Spleen (tissue), 11 donors: ENCODE measurements around the gene GIGYF2. TPM values are rescaled to one million over a fixed set of nuclear protein-coding genes. Genes with fewer than 3 reads are reported as not detected.

Experiments
- DNase-seq: peaks from one replicate; pipeline ENCODE4 v3.0.0-alpha.2; 2020
- H3K27ac ChIP-seq, 8 donors: fragments of 200-600 bp; sonication (generic) in 7 of 8; 1 replicate in 4 of 8; 2 replicates in 4 of 8; pipeline versions ENCODE4 v1.5.0 to v1.8.0; 2016 to 2021; ENCODE audit warnings: inconsistent platforms in 4 of 8, mild to moderate bottlenecking in 4 of 8, moderate library complexity in 1 of 8
- H3K27me3 ChIP-seq, 7 donors: fragments of 200-600 bp; sonication (generic) in 6 of 7; replicated peaks in 1 of 7; 1 replicate in 4 of 7; 2 replicates in 3 of 7; pipeline versions ENCODE4 v1.5.0 to v1.8.0; 2016 to 2021; ENCODE audit warnings: inconsistent platforms in 3 of 7, mild to moderate bottlenecking in 1 of 7
- H3K36me3 ChIP-seq, 6 donors: fragments of 200-600 bp; sonication (generic) in 5 of 6; 1 replicate in 4 of 6; 2 replicates in 2 of 6; pipeline versions ENCODE4 v1.5.0 to v1.8.0; 2016 to 2021; ENCODE audit warnings: inconsistent platforms in 2 of 6
- H3K4me1 ChIP-seq, 6 donors: fragments of 200-600 bp; sonication (generic) in 5 of 6; 1 replicate in 3 of 6; 2 replicates in 3 of 6; pipeline versions ENCODE4 v1.5.0 to v1.8.0; 2016 to 2021; ENCODE audit warnings: inconsistent platforms in 3 of 6
- H3K4me3 ChIP-seq, 8 donors: fragments of 200-600 bp; sonication (generic) in 7 of 8; 1 replicate in 4 of 8; 2 replicates in 4 of 8; pipeline versions ENCODE4 v1.5.0 to v1.8.0; 2016 to 2021; ENCODE audit warnings: inconsistent platforms in 4 of 8, mild to moderate bottlenecking in 4 of 8, moderate library complexity in 2 of 8
- H3K9me3 ChIP-seq, 8 donors: fragments of 200-600 bp; sonication (generic) in 7 of 8; 1 replicate in 4 of 8; 2 replicates in 4 of 8; pipeline versions ENCODE4 v1.5.0 to v1.8.0; 2016 to 2021; ENCODE audit warnings: inconsistent platforms in 4 of 8
- CTCF ChIP-seq, 11 experiments: fragments of 200-600 bp in 7 of 11; fragments of 450-650 bp in 4 of 11; sonication (generic) in 4 of 11; IDR thresholded peaks in 8 of 11; conservative IDR thresholded peaks in 3 of 11; 1 replicate in 7 of 11; 2 replicates in 4 of 11; pipeline versions ENCODE4 v1.4.0 to v1.8.0; 2016 to 2021; ENCODE audit warnings: antibody characterized with exemption in 11 of 11, inconsistent platforms in 4 of 11, mild to moderate bottlenecking in 1 of 11
- POLR2A ChIP-seq, 3 donors: fragments of 450-650 bp; IDR thresholded peaks; one replicate each; pipeline ENCODE4 v1.5.1; 2017; ENCODE audit warnings: antibody characterized with exemption in 3 of 3, mild to moderate bottlenecking in 1 of 3
- POLR2AphosphoS5 ChIP-seq, 3 donors: sonication (generic); formaldehyde crosslinking; IDR thresholded peaks; one replicate each; pipeline ENCODE4 v1.5.1; 2017; ENCODE audit warnings: antibody characterized with exemption in 3 of 3
- WGBS, 5 donors: extraction: QIAGEN DNeasy Blood & Tissue Kit in 3 of 5; methylation state at CpG; one replicate each; pipeline versions ENCODE4 v1.1.5 to v1.1.7; 2013 to 2018; 5-methylcytosine and 5-hydroxymethylcytosine counted together
- intact Hi-C: fragments of 100-400 bp; cut with DNase I; formaldehyde crosslinking; loops from one replicate; pipeline ENCODE4 v1.15.0; 2023; ENCODE audit warnings: low total_unique reads
- polyA plus RNA-seq, 3 donors: library from polyadenylated mRNA; stranded (reverse); fragments of 200-250 nt; gene quantifications; one replicate each; pipeline ENCODE4 v1.2.1, GENCODE V29; 2013
- total RNA-seq, 7 donors: library from RNA; depleted of rRNA in 3 of 7; stranded (reverse); fragments of >200 nt in 3 of 7; fragmentation: NEBNext Ultra II Directional in 4 of 7; extraction: Animal tissue kit (Norgen Biotek cat#: 25700) in 4 of 7; gene quantifications; one replicate each; pipeline versions ENCODE4 v1.1.0 to v1.2.1, GENCODE V29; 2016 to 2021
- donor health status: healthy with polysubstance abuse.
- donor health status: DM: no; HTN: no; CAD: no; lungs with moderate emphysema.
- donor health status: DM: no; HTN: no; CAD: no.
- donor health status: Bipolar disorder and iron deficiency.
- donor health status: healthy.
- donor health status: DM: no; HTN: no; CAD: no.
- donor health status: DM: yes; HTN: yes; CAD: no.

GIGYF2 gene
- total and polyA plus RNA-seq, 10 donors, result 7.3 to 116 (median 97.2) TPM

GRCh38 chr2:232795920-232796319 is 98.8 kb downstream of the GIGYF2 start:
- TF ChIP-seq POLR2A (IDR thresholded peaks at IDR 0.05), result no peak
- no peak for TF ChIP-seq POLR2AphosphoS5 (IDR thresholded peaks at IDR 0.05)
- no peak for TF ChIP-seq CTCF (IDR thresholded peaks at IDR 0.05 in 8 of 11, conservative IDR thresholded peaks at IDR 0.05 in 3 of 11)
- intact Hi-C loops, result no loop called here

DNA sequence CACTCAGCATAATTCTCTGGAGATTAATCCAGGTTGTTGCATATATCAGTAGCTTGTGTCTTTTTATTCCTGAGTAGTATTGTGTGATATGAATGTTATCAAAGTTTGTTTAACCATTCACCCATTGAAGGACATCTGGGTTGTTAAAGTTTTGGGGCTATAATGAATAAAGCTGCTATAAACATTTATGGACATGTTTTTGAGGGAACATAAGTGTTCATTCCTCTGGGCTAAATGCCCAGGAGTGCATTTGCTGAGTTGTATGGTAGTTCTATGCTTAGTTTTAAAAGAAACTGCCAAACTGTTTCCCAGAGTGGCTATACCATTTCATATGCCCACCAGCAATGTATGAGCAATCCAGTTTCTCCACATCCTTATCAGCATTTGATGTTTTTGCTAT is 101.1 kb downstream of the GIGYF2 start:
- Histone ChIP-seq H3K4me1 (no peaks in the 10 kb centered on the region), H3K27ac (no peak overlapping the region), H3K9me3 (peaks cover 0 to 24% (median 18%) of the 10 kb centered on the region in 8 donors), H3K27me3 (no peaks in the 10 kb centered on the region), H3K4me3 (no peak overlapping the region), H3K36me3 (peaks cover 0 to 98% (median 59%) of the 10 kb centered on the region in 6 donors)
- DNase-seq, result no peak
- TF ChIP-seq POLR2A (IDR thresholded peaks at IDR 0.05), result no peak
- no peak for TF ChIP-seq POLR2AphosphoS5 (IDR thresholded peaks at IDR 0.05)
- TF ChIP-seq CTCF (IDR thresholded peaks at IDR 0.05 in 8 of 11, conservative IDR thresholded peaks at IDR 0.05 in 3 of 11), result no peak
- intact Hi-C loops, result no loop called here

More at GRCh38 chr2:232795920-232796319, 98.8 kb downstream of the GIGYF2 start:
- 76 to 94% (median 85%) methylated on average over 1 of the region's 1 CpG for WGBS, 5 donors
- Histone ChIP-seq H3K4me1 (no peaks in the 10 kb centered on the region), H3K27me3 (no peaks in the 10 kb centered on the region), H3K36me3 (peaks cover 0 to 98% (median 70%) of the 10 kb centered on the region in 6 donors), H3K27ac (no peak overlapping the region), H3K4me3 (no peak overlapping the region), H3K9me3 (peaks cover 0 to 3% (median 0%) of the 10 kb centered on the region in 8 donors)
- DNase-seq, result no peak

GRCh38 chr2:232800166-232800565 is 103.0 kb downstream of the GIGYF2 start:
- H3K36me3 ChIP-seq, result peaks cover 0 to 93% (median 40%) of the 10 kb centered on the region in 6 donors
- TF ChIP-seq POLR2AphosphoS5 (IDR thresholded peaks at IDR 0.05) (no peak), CTCF (IDR thresholded peaks at IDR 0.05 in 8 of 11, conservative IDR thresholded peaks at IDR 0.05 in 3 of 11) (no peak), POLR2A (IDR thresholded peaks at IDR 0.05) (no peak)
- H3K9me3 ChIP-seq, result peaks cover 0 to 24% (median 18%) of the 10 kb centered on the region in 8 donors
- H3K4me3 ChIP-seq, result no peak overlapping the region
- no peaks in the 10 kb centered on the region for H3K27me3 ChIP-seq
- DNase-seq, result no peak
- WGBS, 5 donors, result 75 to 95% (median 85%) methylated on average over 2 of the region's 2 CpGs
- H3K27ac ChIP-seq, result no peak overlapping the region
- intact Hi-C loops, result no loop called here
- H3K4me1 ChIP-seq, result no peaks in the 10 kb centered on the region

DNA sequence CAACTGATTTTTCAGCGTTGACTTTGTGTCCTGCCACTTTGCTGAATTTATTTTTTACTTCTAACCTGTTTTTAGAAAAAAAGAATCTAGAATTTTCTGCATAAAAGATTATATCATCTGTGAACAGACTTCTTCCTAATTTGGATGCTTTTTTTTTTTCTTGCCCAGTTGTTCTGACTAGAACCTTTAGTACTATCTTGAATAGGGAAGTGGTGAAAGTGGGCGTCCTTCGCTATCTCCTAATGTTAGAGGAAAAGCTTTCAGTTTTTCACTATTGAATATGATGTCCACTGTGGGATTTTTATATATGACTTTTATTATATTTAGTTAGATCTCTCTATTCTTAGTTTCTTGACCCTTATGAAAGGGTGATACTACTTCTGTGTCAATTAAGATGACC is 105.0 kb downstream of the GIGYF2 start:
- WGBS, 5 donors, result 75 to 93% (median 89%) methylated on average over 3 of the region's 3 CpGs
- H3K27me3 ChIP-seq, result no peaks in the 10 kb centered on the region

More for the DNA sequence above, 105.0 kb downstream of the GIGYF2 start:
- no peak for DNase-seq
- Histone ChIP-seq H3K27ac (no peak overlapping the region), H3K4me1 (no peaks in the 10 kb centered on the region), H3K4me3 (no peak overlapping the region), H3K9me3 (peaks cover 0 to 24% (median 18%) of the 10 kb centered on the region in 8 donors), H3K36me3 (peaks cover 0 to 93% (median 33%) of the 10 kb centered on the region in 6 donors)
- intact Hi-C loops, result no loop called here
- TF ChIP-seq POLR2AphosphoS5 (IDR thresholded peaks at IDR 0.05) (no peak), POLR2A (IDR thresholded peaks at IDR 0.05) (no peak), CTCF (IDR thresholded peaks at IDR 0.05 in 8 of 11, conservative IDR thresholded peaks at IDR 0.05 in 3 of 11) (no peak)
